Astrocyte (in vitro differentiated cells and primary cell): ENCODE results near the gene CNIH3.

ENCODE experiments used
- EZH2 ChIP-seq: IDR thresholded peaks from 2 replicates; pipeline ENCODE4 v1.6.1; 2012; ENCODE audit warnings: mild to moderate bottlenecking, low read length, inconsistent platforms; ENCODE audit not compliant: insufficient read depth
- TF ChIP-seq, protein P1 (sequence below): IDR thresholded peaks from 2 replicates; pipeline ENCODE4 v1.5.1; 2011; ENCODE audit warnings: low read depth, mild to moderate bottlenecking, inconsistent platforms, low read length, moderate library complexity; ENCODE audit not compliant: insufficient read depth

DNA sequence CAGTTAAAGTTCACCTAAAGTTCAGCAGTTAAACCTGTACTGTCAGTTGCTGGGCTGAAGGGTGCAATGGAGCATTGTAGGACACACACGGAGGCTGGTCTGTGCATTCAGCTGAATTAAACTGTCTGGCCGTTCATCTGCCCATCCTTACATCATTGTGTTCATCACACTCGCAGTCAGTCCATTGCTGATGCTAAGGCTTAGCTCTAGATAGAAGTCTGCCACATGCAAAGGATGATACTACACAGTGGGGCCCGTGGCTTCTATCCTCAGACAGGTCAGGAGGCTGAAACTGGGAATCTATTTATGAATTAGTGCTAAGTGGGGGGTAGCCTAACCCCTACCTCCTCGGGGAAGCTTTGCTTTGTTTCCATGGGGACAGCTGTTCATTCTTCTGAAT lies 60.4 kb downstream of the CNIH3 start:
- no peak for TF ChIP-seq EZH2
- TF ChIP-seq, protein P1, sequence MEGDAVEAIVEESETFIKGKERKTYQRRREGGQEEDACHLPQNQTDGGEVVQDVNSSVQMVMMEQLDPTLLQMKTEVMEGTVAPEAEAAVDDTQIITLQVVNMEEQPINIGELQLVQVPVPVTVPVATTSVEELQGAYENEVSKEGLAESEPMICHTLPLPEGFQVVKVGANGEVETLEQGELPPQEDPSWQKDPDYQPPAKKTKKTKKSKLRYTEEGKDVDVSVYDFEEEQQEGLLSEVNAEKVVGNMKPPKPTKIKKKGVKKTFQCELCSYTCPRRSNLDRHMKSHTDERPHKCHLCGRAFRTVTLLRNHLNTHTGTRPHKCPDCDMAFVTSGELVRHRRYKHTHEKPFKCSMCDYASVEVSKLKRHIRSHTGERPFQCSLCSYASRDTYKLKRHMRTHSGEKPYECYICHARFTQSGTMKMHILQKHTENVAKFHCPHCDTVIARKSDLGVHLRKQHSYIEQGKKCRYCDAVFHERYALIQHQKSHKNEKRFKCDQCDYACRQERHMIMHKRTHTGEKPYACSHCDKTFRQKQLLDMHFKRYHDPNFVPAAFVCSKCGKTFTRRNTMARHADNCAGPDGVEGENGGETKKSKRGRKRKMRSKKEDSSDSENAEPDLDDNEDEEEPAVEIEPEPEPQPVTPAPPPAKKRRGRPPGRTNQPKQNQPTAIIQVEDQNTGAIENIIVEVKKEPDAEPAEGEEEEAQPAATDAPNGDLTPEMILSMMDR = no peak
